Measurements from ENCODE around the gene COG5. TPM values are rescaled to one million over a fixed set of nuclear protein-coding genes. Genes with fewer than 3 reads are reported as not detected.

The COG5 gene
- total and polyA plus RNA-seq, 2 experiments from 2014 or later, result 15.4 to 36.5 TPM

GRCh38 chr7:107237451-107237850 lies 326.3 kb downstream of the COG5 start:
- Histone ChIP-seq H3K4me3 (no peak overlapping the region), H3K9me2 (ENCODE audit: insufficient read depth) (no peaks in the 10 kb centered on the region), H3F3A (replicated peaks; ENCODE audit: low read depth) (no peaks in the 10 kb centered on the region), H2AFZ (no peak overlapping the region), H3K36me3 (ENCODE audit: insufficient read depth) (no peaks in the 10 kb centered on the region), H4K20me1 (replicated peaks; ENCODE audit: insufficient read depth) (no peaks in the 10 kb centered on the region), H3K4me2 (no peak overlapping the region), H3K79me2 (replicated peaks; ENCODE audit: insufficient read depth) (no peaks in the 10 kb centered on the region), H3K27ac (ENCODE audit: low read depth) (no peak overlapping the region), H3K27me3 (ENCODE audit: insufficient read depth) (no peaks in the 10 kb centered on the region), H3K4me1 (ENCODE audit: insufficient read depth) (peaks cover 12% of the 10 kb centered on the region; the same call in 1 of the 2 replicates)
- no peak for TF ChIP-seq EZH2 (IDR thresholded peaks at IDR 0.05; ENCODE audit: low read depth, unreplicated experiment)
- TF ChIP-seq ZNF331 (CRISPR knock-in tag; IDR thresholded peaks at IDR 0.05; ENCODE audit: low read depth), result no peak
- TF ChIP-seq NANOG (IDR thresholded peaks at IDR 0.05; ENCODE audit: borderline replicate concordance), result no peak
- no peak for TF ChIP-seq STAT1 (IDR thresholded peaks at IDR 0.05; ENCODE audit: unreplicated experiment)
- TF ChIP-seq EZH2phosphoT487 (IDR thresholded peaks at IDR 0.05; ENCODE audit: unreplicated experiment), result no peak
- no peak for TF ChIP-seq ZNF462 (CRISPR knock-in tag; IDR thresholded peaks at IDR 0.05)
- no peak for TF ChIP-seq ZNF114 (CRISPR knock-in tag; IDR thresholded peaks at IDR 0.05)
- TF ChIP-seq CTCF (conservative IDR thresholded peaks at IDR 0.05; ENCODE audit: low read depth in 2 of 2), result no peak
- no peak for TF ChIP-seq JUNB (IDR thresholded peaks at IDR 0.05; ENCODE audit: unreplicated experiment)
- no peak for TF ChIP-seq CREB1 (CRISPR knock-in tag; IDR thresholded peaks at IDR 0.05; ENCODE audit: low read depth)
- no peak for TF ChIP-seq REST (IDR thresholded peaks at IDR 0.05; ENCODE audit: unreplicated experiment)
- no peak for TF ChIP-seq ETS1 (IDR thresholded peaks at IDR 0.05)
- TF ChIP-seq POLR2AphosphoS5 (IDR thresholded peaks at IDR 0.05; ENCODE audit: low read depth), result no peak
- DNase-seq (ENCODE audit: low spot score) (no peak), ATAC-seq (no peak)
- Mint-ChIP-seq H3K4me3 (no peak overlapping the region), H3K27ac (no peak overlapping the region), H3K4me1 (peaks cover 34% of the 10 kb centered on the region), H3K36me3 (ENCODE audit: low read depth) (no peaks in the 10 kb centered on the region), H3K9me3 (no peaks in the 10 kb centered on the region), H3K27me3 (ENCODE audit: insufficient read depth, low read depth, poor library complexity) (peaks cover 3% of the 10 kb centered on the region)
